HFF-Myc (cell line): ENCODE results near the gene MKI67.
A peak's percentile ranks its signal among the peaks of the same experiment; 100 is the strongest.

Experiments
- DNase-seq: peaks from one replicate; pipeline ENCODE4 v3.0.0-alpha.2; 2011; ENCODE audit warnings: low read depth; ENCODE audit errors: extremely low read depth
- H3K4me3 ChIP-seq: replicated peaks from 2 replicates; pipeline ENCODE4 v1.5.1; 2011; ENCODE audit warnings: low read depth, mild to moderate bottlenecking, control low read depth, low read length
- CTCF ChIP-seq: IDR thresholded peaks from 2 replicates; pipeline ENCODE4 v1.5.1; 2012; ENCODE audit warnings: mild to moderate bottlenecking, low read depth, low read length, control low read depth; ENCODE audit errors: missing control alignments

Gene MKI67

GRCh38 chr10:128137877-128138276, 11.7 kb upstream of the MKI67 start:
- DNase-seq = no peak
- H3K4me3 ChIP-seq = no peak overlapping the region
- no peak for TF ChIP-seq CTCF

- DNase-seq = no peak
- no peak overlapping the region for H3K4me3 ChIP-seq
- TF ChIP-seq CTCF = no peak
Observed at GRCh38 chr10:128130051-128130450, 3.8 kb upstream of the MKI67 start.

- no peak for TF ChIP-seq CTCF
Observed at GRCh38 chr10:128128582-128128981, 2.4 kb upstream of the MKI67 start.

GRCh38 chr10:128125416-128125943, 743 bp downstream of the MKI67 start:
- DNase-seq = no peak
- TF ChIP-seq CTCF = no peak
- peak overlapping the region; percentile 87 for H3K4me3 ChIP-seq

More at GRCh38 chr10:128128582-128128981, 2.4 kb upstream of the MKI67 start:
- DNase-seq = no peak
- no peak overlapping the region for H3K4me3 ChIP-seq

DNA sequence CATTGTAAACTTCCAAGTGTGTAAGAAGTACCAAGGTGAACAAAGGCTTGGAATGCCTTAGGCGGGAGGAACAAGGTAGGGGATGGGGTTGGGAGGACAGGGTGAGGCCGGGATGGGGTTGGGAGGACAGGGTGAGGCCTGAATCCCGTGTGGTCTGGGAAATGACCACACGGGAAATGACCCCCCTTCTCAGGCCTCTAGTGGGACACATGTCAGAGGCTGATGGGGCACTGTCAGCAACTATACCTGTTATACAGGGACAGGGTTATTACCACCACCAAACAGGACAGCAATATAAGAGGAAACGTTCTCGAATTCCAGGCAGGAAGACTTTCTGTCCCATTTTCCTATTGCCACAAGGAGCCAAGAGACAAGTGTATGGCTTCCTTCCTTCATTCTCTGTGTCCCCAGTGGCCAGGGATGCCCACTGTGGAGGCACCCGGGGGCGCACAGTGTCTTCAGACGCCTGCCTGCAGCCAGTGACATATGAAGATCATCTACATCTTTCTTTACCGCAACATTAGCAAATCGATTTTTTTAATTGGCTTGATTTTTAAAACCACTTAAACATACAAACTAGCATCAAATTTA, 1.3 kb downstream of the MKI67 start:
- H3K4me3 ChIP-seq = peak overlapping the region; percentile 87
- no peak for TF ChIP-seq CTCF
- DNase-seq = no peak

- H3K4me3 ChIP-seq = peak overlapping the region; percentile 87
- DNase-seq = no peak
- TF ChIP-seq CTCF = no peak
Observed at GRCh38 chr10:128123846-128124245, 2.4 kb downstream of the MKI67 start.

DNA sequence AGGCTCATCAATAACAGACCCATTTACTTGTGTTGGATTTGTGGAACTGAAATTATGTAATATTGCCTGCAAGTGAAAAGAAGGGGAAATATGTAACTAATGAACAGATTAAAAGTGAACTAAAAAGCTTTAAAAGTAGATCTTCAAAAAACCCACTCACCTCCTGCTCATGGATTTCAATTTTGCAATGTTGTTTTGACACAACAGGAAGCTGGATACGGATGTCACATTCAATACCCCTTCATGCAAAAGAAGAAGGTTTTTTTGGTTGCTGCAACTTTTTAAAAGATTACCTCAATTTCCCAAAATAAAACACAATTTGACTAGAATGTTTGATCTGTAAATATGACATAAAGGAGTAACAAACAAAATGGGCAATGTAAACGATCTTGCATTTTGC, 3.3 kb downstream of the MKI67 start:
- H3K4me3 ChIP-seq = no peak overlapping the region
- TF ChIP-seq CTCF = no peak
- DNase-seq = no peak
